ENCODE measurements around the gene MAGI2.

DNA sequence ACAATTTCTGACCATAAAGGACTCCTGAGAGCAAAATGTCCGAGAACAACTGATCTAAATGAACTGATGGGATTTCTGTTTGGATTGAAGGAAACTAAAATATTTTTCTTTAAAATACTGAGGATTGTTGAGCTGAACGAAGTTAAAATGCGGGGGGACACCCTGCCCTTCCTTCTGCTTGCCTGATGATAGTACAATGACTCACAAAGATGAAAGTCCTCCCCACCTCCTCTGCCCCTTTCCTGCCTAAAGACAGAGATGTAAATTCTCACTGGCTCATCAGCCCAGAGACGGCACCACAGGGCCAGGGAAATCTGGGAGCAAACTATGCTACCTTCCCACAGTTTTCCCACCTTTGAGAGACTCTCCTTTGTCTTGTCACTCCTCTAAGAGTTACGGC, 1474.2 kb downstream of the MAGI2 start:
- TF ChIP-seq CTCF (IDR thresholded peaks at IDR 0.05) (no peak), POLR2AphosphoS5 (IDR thresholded peaks at IDR 0.05) (no peak), POLR2A (IDR thresholded peaks at IDR 0.05) (no peak)

Measured in breast epithelium (tissue), 3 donors.